ENCODE results near the gene TMEM98.
"Not testable (repeated sequence)": the region's sequence is repeated elsewhere in the genome, so short reads cannot be mapped to it uniquely, and the experiment has no call there.

TMEM98 gene

GRCh38 chr17:32987868-32988267 lies 59.9 kb downstream of the TMEM98 start:
- DNase-seq = not testable (repeated sequence)

- DNase-seq = no peak
Measured at GRCh38 chr17:32988481-32989101, 60.6 kb downstream of the TMEM98 start.

- no peak for DNase-seq
Measured at GRCh38 chr17:32992321-32993033, 64.5 kb downstream of the TMEM98 start.

DNA sequence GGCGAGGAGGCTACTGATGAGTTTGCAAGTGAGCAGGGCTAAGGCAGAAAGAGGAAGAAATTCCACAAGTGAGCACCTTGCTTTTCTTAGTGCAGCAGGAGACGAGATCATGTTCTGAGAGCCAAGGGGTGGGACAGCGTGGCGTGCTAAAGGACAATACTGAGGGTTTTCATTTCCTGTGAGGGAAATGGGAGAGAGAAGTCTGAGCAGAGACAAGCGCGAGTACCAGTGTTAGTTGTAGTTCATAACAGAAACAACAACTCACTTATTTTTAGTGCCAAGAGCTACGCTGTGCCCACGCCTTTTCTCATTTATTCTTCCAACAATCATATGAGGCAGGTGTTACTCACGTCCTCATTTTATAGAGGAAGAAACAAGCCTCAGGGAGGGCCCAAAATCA lies 66.0 kb downstream of the TMEM98 start:
- DNase-seq = no peak

Data from NCI-H1105 (cell line).